C4-2B (cell line): Measurements from ENCODE around the gene CIRBP.
A peak's percentile ranks its signal among the peaks of the same experiment; 100 is the strongest.

Experiments used
- H3K27ac ChIP-seq: fragments of 450-650 bp; 2 replicates; pipeline ENCODE4 v1.5.1; 2017
- CTCF ChIP-seq: fragments of 450-650 bp; conservative IDR thresholded peaks from 2 replicates; pipeline ENCODE4 v1.5.1; 2017; ENCODE audit warnings: mild to moderate bottlenecking
- ZFX ChIP-seq: fragments of 450-650 bp; IDR thresholded peaks from 2 replicates; pipeline ENCODE4 v1.6.1; 2017

CIRBP gene

GRCh38 chr19:1269065-1269477 lies at the start of gene CIRBP:
Gene CIRBP (plus strand): TSS chr19:1269332. CDS start chr19:1270934, 1,602 bp downstream.
- H3K27ac ChIP-seq, result peak within 1 kb of the TSS; percentile 94
- TF ChIP-seq ZFX, result no peak
- TF ChIP-seq CTCF, result no peak

DNA sequence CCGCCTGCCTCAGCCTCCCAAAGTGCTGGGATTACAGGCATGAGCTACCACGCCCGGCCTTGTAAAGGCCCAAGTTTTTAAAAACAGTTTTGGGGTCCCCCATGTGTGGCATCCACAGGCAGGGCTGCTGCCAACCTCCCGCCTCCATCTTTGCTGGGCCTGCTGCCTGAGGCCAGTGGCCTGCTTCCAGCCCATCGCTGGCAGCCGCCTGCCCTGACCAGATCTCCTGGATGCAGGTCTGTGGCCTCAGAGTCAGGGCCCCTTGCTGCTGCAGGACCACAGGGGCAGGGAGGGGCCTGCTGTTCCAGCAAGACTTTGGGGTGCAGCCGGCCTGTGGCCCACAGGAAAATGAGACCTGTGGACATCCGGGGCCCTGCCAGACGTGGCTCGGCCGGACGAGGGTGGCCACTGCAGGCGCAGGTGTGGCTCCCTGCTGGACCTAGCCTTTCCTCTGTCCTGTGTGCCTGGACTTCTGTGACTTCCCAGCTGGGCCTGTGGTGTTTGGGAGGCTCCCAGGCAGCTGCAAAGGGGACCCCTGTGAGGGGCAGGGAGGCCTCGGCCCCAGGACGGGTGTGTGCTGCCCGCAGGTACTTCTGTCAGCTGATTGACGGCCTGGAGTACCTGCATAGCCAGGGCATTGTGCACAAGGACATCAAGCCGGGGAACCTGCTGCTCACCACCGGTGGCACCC lies 49.2 kb upstream of the CIRBP start:
- no peak overlapping the region for H3K27ac ChIP-seq
- TF ChIP-seq ZFX, result no peak
- TF ChIP-seq CTCF, result no peak

DNA sequence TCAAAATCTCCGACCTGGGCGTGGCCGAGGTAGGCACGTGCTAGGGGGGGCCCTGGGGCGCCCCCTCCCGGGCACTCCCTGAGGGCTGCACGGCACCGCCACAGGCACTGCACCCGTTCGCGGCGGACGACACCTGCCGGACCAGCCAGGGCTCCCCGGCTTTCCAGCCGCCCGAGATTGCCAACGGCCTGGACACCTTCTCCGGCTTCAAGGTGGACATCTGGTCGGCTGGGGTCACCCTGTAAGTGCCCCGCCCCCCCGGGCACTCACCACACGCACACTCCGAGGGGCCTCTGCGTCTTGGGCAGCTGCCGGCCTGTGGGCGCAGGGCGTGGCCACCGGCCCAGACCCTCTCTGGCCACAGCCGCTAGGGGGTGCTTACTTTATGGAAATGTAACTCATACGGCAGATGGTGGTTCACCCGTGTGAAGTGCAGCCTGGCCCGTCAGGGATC lies 48.6 kb upstream of the CIRBP start:
- TF ChIP-seq CTCF (no peak), ZFX (no peak)
- H3K27ac ChIP-seq, result no peak overlapping the region

DNA sequence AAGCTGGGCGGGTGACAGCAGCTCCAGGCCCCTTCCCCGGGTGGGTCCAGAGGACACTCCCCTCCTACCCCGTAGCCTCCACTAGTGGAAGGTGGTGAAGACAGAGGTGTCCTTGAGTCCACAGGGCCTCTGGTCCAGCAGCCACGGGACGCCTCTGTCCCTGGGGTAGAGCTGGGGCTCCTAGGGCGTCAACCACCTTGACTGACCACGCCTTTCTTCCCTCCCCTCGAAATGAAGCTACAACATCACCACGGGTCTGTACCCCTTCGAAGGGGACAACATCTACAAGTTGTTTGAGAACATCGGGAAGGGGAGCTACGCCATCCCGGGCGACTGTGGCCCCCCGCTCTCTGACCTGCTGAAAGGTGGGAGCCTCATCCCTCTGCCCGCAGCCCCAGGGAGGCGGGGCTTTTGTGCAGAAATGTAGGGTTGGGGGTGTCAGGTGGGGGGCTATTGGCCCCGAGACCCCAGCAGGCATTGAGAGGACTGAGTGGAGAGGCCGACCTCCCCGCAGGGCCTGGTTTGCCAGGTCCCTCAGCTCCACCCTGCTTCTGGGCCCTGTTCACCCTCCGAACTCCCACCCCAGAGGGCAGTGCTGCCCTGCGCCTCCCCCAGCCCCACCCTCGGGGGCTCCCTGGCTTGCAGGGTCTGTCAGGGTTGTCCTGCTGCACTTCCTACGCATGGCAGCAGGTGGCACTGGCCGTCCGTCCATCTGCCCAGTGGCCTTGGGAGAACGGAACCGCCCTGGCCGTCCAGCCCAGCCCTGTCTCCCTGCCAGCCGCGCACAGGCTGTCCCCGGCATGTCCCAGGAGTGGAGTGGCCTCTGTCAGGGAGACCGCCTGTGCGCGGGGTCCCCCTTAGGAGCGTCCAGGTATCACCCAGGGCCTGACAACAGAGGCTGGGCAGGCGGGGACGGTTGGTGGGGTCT lies 47.9 kb upstream of the CIRBP start:
- no peak overlapping the region for H3K27ac ChIP-seq
- TF ChIP-seq ZFX, result no peak
- peak; percentile 74 for TF ChIP-seq CTCF

DNA sequence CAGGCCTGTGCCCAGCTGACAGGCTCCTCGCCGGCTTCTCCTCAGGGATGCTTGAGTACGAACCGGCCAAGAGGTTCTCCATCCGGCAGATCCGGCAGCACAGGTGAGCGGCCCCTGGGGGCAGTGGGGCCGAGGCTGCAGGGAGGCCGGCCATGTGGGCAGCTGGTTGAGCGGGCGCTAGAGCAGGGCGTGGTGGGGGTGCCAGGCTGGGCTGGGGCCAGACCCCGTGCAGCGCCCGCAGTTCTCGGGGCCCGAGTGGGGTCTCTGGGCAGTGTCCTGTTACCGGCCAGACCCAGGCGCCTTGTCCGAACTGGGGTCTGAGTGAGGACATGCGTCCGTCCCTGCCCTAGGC lies 47.3 kb upstream of the CIRBP start:
- no peak overlapping the region for H3K27ac ChIP-seq
- no peak for TF ChIP-seq ZFX
- no peak for TF ChIP-seq CTCF

DNA sequence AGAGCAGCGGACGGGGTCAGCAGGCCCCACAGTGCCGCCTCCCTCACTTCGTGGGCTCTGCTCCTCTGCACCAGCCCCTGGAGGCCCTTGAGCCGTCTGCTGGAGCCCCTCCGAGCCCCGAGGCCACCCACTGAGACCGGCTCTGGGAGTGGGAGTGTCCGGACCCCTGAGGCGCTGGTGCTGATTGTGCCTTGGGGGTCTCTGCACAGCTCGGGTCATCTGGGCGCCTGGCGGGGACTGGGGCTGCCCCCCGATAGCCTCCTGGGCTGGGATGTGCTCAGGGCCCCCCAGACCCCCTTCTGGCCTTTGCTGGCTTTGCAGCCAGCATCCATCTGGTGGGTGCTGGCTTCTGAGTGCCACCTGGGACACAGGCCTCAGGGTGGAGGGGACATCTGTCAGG lies 46.7 kb upstream of the CIRBP start:
- TF ChIP-seq ZFX (no peak), CTCF (no peak)
- H3K27ac ChIP-seq, result no peak overlapping the region
